22Rv1 (cell line): ENCODE data around the gene ALOX5.

Experiments used
- CTCF ChIP-seq: fragments of 450-650 bp; IDR thresholded peaks from 2 replicates; pipeline ENCODE4 v1.5.1; 2017; ENCODE audit warnings: mild to moderate bottlenecking
- ZFX ChIP-seq: fragments of 450-650 bp; IDR thresholded peaks from 2 replicates; pipeline ENCODE4 v1.6.1; 2017; ENCODE audit warnings: antibody characterized with exemption, borderline replicate concordance

GRCh38 chr10:45432700-45433472 is 58.9 kb downstream of the ALOX5 start:
- TF ChIP-seq CTCF (no peak), ZFX (no peak)
